Globus pallidus (tissue), 1 donor: ENCODE data around the gene KRTAP24-1.

Source experiments
- DNase-seq: peaks from one replicate; pipeline ENCODE4 v3.0.0-alpha.2; 2015; ENCODE audit warnings: low spot score

KRTAP24-1 gene

DNA sequence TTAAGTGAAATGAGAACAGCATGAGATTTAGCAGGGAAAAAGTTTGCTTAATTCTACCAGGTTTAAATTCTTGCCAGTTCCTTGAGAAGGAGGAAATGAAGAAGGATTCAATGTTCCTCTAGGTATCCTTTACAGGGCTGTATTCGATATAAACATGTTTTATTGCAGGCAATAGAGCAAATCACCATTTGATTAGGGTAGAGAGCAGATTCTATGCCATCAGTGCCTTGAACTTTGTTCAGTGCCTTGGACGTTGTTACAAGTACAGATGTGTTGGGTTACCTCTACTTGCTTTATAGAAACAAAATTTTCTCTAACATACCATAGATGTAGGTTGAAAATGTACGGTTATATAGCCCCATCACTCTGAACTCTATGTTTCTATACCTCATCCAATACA is 48.7 kb downstream of the KRTAP24-1 start:
- no peak for DNase-seq

GRCh38 chr21:30233228-30234020 is 49.3 kb downstream of the KRTAP24-1 start:
- no peak for DNase-seq

DNA sequence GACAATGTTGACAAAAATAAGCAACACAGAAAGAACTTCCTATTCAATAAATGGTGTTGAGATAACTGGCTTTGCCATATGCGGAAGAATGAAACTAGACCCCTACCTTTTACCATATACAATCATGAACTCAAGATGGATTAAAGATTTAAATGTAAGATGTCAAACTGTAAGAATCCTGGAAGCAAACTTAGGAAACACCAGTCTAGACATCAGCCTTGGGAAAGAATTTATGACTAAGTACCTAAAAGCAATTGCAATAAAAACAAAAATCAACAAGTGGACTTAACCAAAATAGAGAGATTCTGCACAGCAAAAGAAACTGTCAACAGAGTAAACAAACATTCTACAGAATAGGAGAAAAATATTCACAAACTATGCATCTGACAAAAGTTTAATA is 50.7 kb downstream of the KRTAP24-1 start:
- no peak for DNase-seq
